ENCODE data around the gene GPR63.

GPR63 gene

DNA sequence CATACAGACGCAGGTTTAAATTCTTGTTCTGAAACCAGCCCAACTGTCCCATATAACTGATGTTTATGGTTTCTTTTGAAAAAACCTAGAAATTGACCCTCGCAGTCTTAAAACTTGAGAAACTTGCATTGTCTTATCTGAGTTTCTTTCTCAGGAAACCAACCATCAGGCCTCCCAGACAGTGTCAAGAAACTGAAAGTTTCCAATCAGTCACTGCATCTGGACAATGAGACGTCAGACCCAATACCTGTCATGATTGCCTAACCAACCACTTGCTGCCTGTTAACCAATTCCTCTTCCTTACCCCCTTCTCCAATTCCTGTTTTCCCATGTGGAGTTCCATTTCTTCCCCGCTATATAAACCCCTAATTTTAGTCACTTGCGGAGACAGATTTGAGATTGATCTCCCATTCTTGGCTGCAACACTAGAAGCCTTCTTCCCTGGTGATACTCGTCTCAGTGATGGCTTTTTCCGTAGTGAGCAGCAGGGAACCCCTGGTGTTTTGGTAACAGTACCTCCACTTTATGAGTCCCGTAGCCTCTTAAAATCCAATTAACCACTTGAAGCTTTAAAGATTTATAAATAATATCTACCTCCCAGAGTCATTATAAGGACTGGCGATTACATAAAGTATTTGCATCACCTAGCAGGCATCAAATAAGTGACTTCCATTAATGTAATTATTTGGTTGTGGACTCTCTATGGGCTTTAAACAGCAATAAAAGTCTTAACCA is 49.3 kb downstream of the GPR63 start:
- no peak overlapping the region for H3K4me3 ChIP-seq (ENCODE audit: low read depth, low read length)
- peak; percentile 19 for DNase-seq (ENCODE audit: low read depth)
- TF ChIP-seq, protein P1, sequence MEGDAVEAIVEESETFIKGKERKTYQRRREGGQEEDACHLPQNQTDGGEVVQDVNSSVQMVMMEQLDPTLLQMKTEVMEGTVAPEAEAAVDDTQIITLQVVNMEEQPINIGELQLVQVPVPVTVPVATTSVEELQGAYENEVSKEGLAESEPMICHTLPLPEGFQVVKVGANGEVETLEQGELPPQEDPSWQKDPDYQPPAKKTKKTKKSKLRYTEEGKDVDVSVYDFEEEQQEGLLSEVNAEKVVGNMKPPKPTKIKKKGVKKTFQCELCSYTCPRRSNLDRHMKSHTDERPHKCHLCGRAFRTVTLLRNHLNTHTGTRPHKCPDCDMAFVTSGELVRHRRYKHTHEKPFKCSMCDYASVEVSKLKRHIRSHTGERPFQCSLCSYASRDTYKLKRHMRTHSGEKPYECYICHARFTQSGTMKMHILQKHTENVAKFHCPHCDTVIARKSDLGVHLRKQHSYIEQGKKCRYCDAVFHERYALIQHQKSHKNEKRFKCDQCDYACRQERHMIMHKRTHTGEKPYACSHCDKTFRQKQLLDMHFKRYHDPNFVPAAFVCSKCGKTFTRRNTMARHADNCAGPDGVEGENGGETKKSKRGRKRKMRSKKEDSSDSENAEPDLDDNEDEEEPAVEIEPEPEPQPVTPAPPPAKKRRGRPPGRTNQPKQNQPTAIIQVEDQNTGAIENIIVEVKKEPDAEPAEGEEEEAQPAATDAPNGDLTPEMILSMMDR (IDR thresholded peaks at IDR 0.05; ENCODE audit: insufficient read depth, low read depth, low read length, missing control alignments): no peak

DNA sequence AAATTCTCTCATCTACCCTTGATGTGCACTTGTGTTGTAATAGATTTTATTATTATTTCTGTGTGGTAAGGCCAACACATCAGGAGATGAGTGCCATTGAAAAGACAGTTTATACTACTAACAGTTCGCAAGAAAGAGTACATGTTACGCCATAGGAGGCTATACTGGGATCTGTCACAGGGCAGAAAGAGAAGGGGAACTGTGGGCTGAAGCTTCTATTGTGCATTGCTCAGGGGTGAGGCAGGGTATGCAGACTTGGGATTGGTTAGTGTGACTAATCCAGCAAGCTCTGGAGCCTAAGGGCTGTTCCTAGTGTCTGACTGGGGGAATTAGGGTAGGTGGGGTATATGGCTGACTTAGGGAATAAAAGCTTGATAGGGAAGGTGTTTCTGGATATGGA is 50.9 kb downstream of the GPR63 start:
- TF ChIP-seq, protein P1 (IDR thresholded peaks at IDR 0.05; ENCODE audit: insufficient read depth, low read depth, low read length, missing control alignments): no peak
- DNase-seq (ENCODE audit: low read depth): no peak
- no peak overlapping the region for H3K4me3 ChIP-seq (ENCODE audit: low read depth, low read length)

DNA sequence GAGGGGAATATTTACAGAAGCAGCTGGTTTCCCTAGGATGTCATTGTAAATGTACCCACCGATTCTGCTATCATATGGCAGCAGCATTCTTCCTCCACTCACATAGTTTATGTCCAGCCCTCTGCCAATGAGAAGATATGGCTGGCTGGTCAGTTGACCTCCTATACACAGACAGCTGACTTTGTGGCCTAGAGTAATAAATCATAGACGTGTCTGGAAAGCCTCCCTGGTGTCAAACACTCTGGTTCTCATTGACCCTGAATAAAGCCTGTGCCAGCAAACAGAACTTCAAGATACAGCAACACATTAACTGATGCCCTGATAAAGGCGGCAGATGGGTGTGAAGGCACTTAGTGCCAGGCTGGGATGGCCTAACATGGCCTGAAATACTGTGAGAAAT is 52.6 kb downstream of the GPR63 start:
- no peak overlapping the region for H3K4me3 ChIP-seq (ENCODE audit: low read depth, low read length)
- DNase-seq (ENCODE audit: low read depth): no peak
- TF ChIP-seq, protein P1 (IDR thresholded peaks at IDR 0.05; ENCODE audit: insufficient read depth, low read depth, low read length, missing control alignments): no peak

DNA sequence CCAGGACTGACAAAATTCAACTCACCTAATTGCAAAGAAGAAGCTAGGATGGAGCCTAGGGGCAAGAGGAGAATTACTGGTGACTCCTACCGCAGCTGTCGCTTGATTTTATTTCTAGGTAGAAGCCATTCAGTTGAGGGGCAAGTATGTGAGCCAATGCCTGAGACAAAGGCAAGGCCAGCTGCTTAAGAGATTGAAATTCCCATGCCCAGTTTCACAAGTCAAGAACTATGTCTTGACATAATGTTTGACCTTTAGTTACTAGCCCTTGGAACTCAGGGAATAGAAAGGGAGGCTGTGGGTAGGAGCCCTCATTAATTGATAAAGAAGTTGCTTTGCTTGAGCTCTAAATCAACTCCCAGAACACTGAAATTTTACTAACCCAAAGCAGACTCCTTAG is 54.0 kb downstream of the GPR63 start:
- DNase-seq (ENCODE audit: low read depth): no peak
- TF ChIP-seq, protein P1 (IDR thresholded peaks at IDR 0.05; ENCODE audit: insufficient read depth, low read depth, low read length, missing control alignments): no peak
- no peak overlapping the region for H3K4me3 ChIP-seq (ENCODE audit: low read depth, low read length)

DNA sequence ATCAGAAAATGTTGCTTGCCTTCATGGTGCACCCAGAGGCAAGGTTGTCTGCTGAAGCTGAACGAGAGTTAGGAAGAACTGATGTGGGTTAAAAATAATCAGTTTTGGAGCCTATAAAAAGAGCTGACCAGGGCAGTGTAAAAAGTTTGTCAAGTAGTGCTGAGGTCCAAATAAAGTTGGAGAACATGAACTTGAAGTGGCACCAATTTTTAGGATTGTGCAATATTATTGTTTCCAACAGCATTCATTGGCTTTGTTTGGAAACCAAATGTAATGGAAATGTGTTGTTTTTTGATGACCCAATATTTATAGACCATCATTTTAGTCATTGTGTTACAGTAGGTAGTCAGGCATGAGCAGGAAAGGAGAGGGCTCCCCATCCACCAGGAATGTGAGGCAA is 55.7 kb downstream of the GPR63 start:
- no peak overlapping the region for H3K4me3 ChIP-seq (ENCODE audit: low read depth, low read length)
- TF ChIP-seq, protein P1 (IDR thresholded peaks at IDR 0.05; ENCODE audit: insufficient read depth, low read depth, low read length, missing control alignments): no peak

DNA sequence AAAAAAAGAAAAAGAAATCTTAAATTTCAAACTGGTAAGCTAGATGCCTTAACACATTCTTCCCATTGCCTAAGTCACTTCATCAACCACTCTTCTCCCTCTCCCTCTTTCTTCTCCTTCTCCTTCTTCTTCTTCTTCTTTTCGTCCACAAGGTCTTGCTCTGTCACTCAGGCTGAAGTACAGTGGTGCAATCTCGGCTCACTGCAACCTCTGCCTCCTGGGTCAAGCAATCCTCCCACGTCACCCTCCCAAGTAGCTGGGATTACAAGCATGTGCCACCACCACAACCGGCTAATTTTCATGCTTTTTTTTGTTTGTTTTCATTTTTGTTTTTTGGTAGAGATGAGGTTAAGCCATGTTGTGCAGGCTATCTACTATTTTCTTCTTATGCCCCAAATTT is 60.2 kb downstream of the GPR63 start:
- no peak for DNase-seq (ENCODE audit: low read depth)

More for the DNA sequence above, 55.7 kb downstream of the GPR63 start:
- DNase-seq (ENCODE audit: low read depth): no peak

More for the DNA sequence above, 60.2 kb downstream of the GPR63 start:
- no peak overlapping the region for H3K4me3 ChIP-seq (ENCODE audit: low read depth, low read length)
- TF ChIP-seq, protein P1 (IDR thresholded peaks at IDR 0.05; ENCODE audit: insufficient read depth, low read depth, low read length, missing control alignments): no peak
